ENCODE measurements around the gene SLC19A1. TPM values are rescaled to one million over a fixed set of nuclear protein-coding genes. Genes with fewer than 3 reads are reported as not detected.

The SLC19A1 gene
- total RNA-seq, 1 experiment from 2014 or later = 25.0 TPM

- H4K20me1 ChIP-seq (ENCODE audit: insufficient read depth) = no peaks in the 10 kb centered on the region
- ChIA-PET CTCF (interaction anchor here (0.7 kb wide), 1 partner anchor 22 kb away, joined by 3 read pairs; no protein-coding TSS in a partner anchor), POLR2A (ENCODE audit: unreplicated experiment) (no interaction called here)
- H3K4me3 ChIP-seq = no peak overlapping the region
- no peaks in the 10 kb centered on the region for H3K79me2 ChIP-seq (ENCODE audit: low read depth)
- H3K27me3 ChIP-seq (ENCODE audit: insufficient read depth, low read depth) = peaks cover 86% of the 10 kb centered on the region
- intact Hi-C loops (cut with micrococcal nuclease; ENCODE audit: unreplicated experiment) = no loop called here
- no peak overlapping the region for H3K27ac ChIP-seq
- no TSS peak for BruUV-seq (replicated peaks)
- DNase-seq = no peak
- H3K4me2 ChIP-seq = no peak overlapping the region
- no peaks in the 10 kb centered on the region for H3F3A ChIP-seq (ENCODE audit: insufficient read depth, low read depth)
- no peaks in the 10 kb centered on the region for H3K9me2 ChIP-seq (ENCODE audit: insufficient read depth)
- no peaks in the 10 kb centered on the region for H3K4me1 ChIP-seq (replicated peaks; ENCODE audit: insufficient read depth)
- no peak for TF ChIP-seq EZH2 (IDR thresholded peaks at IDR 0.05; ENCODE audit: low read depth)
- TF ChIP-seq CTCF (conservative IDR thresholded peaks at IDR 0.05) = no peak
- no peaks in the 10 kb centered on the region for H3K36me3 ChIP-seq (ENCODE audit: low read depth)
- no peak overlapping the region for H2AFZ ChIP-seq
- H3K9me3 ChIP-seq (ENCODE audit: insufficient read depth, low read depth) = no peaks in the 10 kb centered on the region
Observed at GRCh38 chr21:45573452-45574035, 31.3 kb upstream of the SLC19A1 start.

- intact Hi-C loops (cut with micrococcal nuclease; ENCODE audit: unreplicated experiment) = no loop called here
- Histone ChIP-seq H3K27me3 (ENCODE audit: insufficient read depth, low read depth) (peaks cover 86% of the 10 kb centered on the region), H3K4me2 (no peak overlapping the region), H3K79me2 (ENCODE audit: low read depth) (no peaks in the 10 kb centered on the region), H2AFZ (no peak overlapping the region), H3K4me3 (no peak overlapping the region), H3K9me3 (ENCODE audit: insufficient read depth, low read depth) (no peaks in the 10 kb centered on the region), H3K27ac (no peak overlapping the region), H3K36me3 (ENCODE audit: low read depth) (no peaks in the 10 kb centered on the region), H3F3A (ENCODE audit: insufficient read depth, low read depth) (no peaks in the 10 kb centered on the region), H3K4me1 (replicated peaks; ENCODE audit: insufficient read depth) (no peaks in the 10 kb centered on the region), H3K9me2 (ENCODE audit: insufficient read depth) (no peaks in the 10 kb centered on the region), H4K20me1 (ENCODE audit: insufficient read depth) (no peaks in the 10 kb centered on the region)
- BruUV-seq (replicated peaks) = no TSS peak
- DNase-seq = no peak
- TF ChIP-seq CTCF (conservative IDR thresholded peaks at IDR 0.05) (no peak), EZH2 (IDR thresholded peaks at IDR 0.05; ENCODE audit: low read depth) (no peak)
- ChIA-PET POLR2A (ENCODE audit: unreplicated experiment) (no interaction called here), CTCF (interaction anchor here (0.7 kb wide), 1 partner anchor 22 kb away, joined by 3 read pairs; no protein-coding TSS in a partner anchor)
Observed at GRCh38 chr21:45572783-45573451, 30.7 kb upstream of the SLC19A1 start.

- ChIA-PET POLR2A (ENCODE audit: unreplicated experiment) (no interaction called here), CTCF (no interaction called here)
- no peaks in the 10 kb centered on the region for H3F3A ChIP-seq (ENCODE audit: insufficient read depth, low read depth)
- H3K79me2 ChIP-seq (ENCODE audit: low read depth) = no peaks in the 10 kb centered on the region
- H3K27me3 ChIP-seq (ENCODE audit: insufficient read depth, low read depth) = peaks cover 88% of the 10 kb centered on the region
- no peak for TF ChIP-seq EZH2 (IDR thresholded peaks at IDR 0.05; ENCODE audit: low read depth)
- no peaks in the 10 kb centered on the region for H3K4me1 ChIP-seq (replicated peaks; ENCODE audit: insufficient read depth)
- no peak overlapping the region for H3K4me3 ChIP-seq
- no peak for DNase-seq
- no peaks in the 10 kb centered on the region for H3K9me2 ChIP-seq (ENCODE audit: insufficient read depth)
- intact Hi-C loops (cut with micrococcal nuclease; ENCODE audit: unreplicated experiment) = no loop called here
- H3K4me2 ChIP-seq = no peak overlapping the region
- H3K9me3 ChIP-seq (ENCODE audit: insufficient read depth, low read depth) = no peaks in the 10 kb centered on the region
- no TSS peak for BruUV-seq (replicated peaks)
- H2AFZ ChIP-seq = no peak overlapping the region
- H4K20me1 ChIP-seq (ENCODE audit: insufficient read depth) = no peaks in the 10 kb centered on the region
- H3K36me3 ChIP-seq (ENCODE audit: low read depth) = no peaks in the 10 kb centered on the region
- no peak overlapping the region for H3K27ac ChIP-seq
Observed at GRCh38 chr21:45572231-45572630, 30.0 kb upstream of the SLC19A1 start.

Data from PC-9 (cell line).